ENCODE results near the gene SLC24A5.

DNA sequence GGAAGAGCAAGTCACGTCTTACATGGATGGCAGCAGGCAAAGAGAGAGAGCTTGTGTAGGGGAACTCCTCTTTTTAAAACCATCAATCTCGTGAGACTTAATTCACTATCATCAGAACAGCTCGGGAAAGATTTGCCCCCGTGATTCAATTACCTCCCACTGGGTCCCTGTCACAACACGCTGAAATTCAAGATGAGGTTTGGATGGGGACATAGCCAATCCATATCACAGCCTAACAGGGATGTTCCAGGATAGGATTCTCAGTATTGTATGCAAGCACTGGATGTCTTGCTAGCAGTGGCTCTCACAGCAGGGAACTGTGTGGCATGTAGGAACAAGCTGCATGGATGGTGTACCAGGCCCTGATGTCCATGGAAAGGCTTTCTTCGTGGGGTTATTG, 47.8 kb upstream of the SLC24A5 start:
- TF ChIP-seq TARDBP (IDR thresholded peaks at IDR 0.05) (no peak), CTBP1 (IDR thresholded peaks at IDR 0.05; ENCODE audit: borderline replicate concordance) (no peak), FOXK2 (IDR thresholded peaks at IDR 0.05) (no peak), ZNF384 (IDR thresholded peaks at IDR 0.05) (no peak), BHLHE40 (IDR thresholded peaks at IDR 0.05; ENCODE audit: borderline replicate concordance) (no peak), SP1 (IDR thresholded peaks at IDR 0.05) (no peak), ELF4 (IDR thresholded peaks at IDR 0.05) (no peak), FOXM1 (IDR thresholded peaks at IDR 0.05; ENCODE audit: borderline replicate concordance) (no peak), SUZ12 (IDR thresholded peaks at IDR 0.05) (no peak), NFRKB (IDR thresholded peaks at IDR 0.05) (no peak), HDGF (IDR thresholded peaks at IDR 0.05; ENCODE audit: borderline replicate concordance) (no peak)
- TF ChIP-seq, protein P1, sequence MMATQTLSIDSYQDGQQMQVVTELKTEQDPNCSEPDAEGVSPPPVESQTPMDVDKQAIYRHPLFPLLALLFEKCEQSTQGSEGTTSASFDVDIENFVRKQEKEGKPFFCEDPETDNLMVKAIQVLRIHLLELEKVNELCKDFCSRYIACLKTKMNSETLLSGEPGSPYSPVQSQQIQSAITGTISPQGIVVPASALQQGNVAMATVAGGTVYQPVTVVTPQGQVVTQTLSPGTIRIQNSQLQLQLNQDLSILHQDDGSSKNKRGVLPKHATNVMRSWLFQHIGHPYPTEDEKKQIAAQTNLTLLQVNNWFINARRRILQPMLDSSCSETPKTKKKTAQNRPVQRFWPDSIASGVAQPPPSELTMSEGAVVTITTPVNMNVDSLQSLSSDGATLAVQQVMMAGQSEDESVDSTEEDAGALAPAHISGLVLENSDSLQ (IDR thresholded peaks at IDR 0.05): no peak

Data from HEK293T (cell line).